HG02884 (cell line): ENCODE results near the gene NDUFV1.
A peak's percentile ranks its signal among the peaks of the same experiment; 100 is the strongest.
"Not testable (repeated sequence)": the region's sequence is repeated elsewhere in the genome, so short reads cannot be mapped to it uniquely, and the experiment has no call there.

Experiments used
- ATAC-seq: cut with Tn5 transposase; IDR thresholded peaks from one replicate; pipeline ENCODE4 v1.9.1; 2021; ENCODE audit warnings: mild to moderate bottlenecking, moderate library complexity; ENCODE audit not compliant: unreplicated experiment

Gene NDUFV1

DNA sequence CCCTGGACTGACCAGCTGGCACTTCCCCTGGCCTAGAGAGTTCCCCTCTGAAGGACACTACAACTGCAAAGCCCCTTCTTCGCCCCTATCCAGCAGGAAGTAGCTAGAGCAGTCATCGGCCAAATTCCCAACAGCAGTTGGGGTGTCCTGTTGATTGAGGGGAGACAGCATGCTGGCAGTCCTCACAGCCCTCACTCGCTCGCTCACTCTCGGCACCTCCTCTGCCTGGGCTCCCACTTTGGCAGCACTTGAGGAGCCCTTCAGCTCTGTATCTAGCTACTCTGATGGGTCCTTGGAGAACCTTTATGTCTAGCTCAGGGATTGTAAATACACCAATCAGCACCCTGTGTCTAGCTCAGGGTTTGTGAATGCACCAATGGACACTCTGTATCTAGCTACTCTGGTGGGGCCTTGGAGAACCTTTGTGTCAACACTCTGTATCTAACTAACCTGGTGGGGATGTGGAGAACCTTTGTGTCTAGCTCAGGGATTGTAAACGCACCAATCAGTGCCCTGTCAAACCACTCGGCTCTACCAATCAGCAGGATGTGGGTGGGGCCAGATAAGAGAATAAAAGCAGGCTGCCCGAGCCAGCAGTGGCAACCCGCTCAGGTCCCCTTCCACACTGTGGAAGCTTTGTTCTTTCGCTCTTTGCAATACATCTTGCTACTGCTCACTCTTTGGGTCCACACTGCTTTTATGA lies 19.5 kb downstream of the NDUFV1 start:
- ATAC-seq = not testable (repeated sequence)

DNA sequence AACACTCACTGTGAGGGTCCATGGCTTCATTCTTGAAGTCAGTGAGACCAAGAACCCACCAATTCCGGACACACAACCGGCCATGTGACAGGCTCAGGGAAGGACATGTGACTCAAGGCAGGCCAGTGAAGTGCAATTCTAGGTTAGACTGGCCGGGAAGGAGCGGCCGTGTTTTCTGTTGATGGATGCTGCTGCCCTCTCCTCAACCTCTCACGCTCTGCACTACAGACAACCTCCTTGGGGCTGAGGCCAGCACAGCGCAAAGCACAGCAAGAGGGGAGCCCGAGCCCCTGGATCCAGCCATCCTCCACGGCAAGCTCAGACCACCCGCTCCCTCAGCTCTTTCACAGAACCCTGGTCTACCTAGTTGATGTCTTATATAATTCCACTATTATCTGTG lies 20.2 kb downstream of the NDUFV1 start:
- no peak for ATAC-seq

DNA sequence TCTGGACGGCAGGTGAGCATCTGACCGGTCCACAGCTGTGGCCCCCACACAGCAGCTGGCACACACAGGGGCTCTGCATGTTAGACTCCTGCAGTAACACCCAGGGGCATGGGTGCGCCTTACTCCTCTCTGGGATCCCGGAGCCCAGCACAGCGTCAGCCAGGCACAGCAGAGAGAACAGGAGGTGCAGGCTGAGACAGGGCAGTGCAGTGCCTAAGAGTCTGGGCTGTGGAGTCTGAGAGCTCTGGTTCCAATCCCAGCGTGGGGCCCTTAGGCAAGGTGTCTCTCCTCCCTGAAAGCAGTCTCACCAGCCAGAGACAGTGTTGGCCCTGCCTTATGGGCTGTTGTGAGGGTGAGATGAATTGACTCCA lies 20.7 kb downstream of the NDUFV1 start:
- no peak for ATAC-seq

DNA sequence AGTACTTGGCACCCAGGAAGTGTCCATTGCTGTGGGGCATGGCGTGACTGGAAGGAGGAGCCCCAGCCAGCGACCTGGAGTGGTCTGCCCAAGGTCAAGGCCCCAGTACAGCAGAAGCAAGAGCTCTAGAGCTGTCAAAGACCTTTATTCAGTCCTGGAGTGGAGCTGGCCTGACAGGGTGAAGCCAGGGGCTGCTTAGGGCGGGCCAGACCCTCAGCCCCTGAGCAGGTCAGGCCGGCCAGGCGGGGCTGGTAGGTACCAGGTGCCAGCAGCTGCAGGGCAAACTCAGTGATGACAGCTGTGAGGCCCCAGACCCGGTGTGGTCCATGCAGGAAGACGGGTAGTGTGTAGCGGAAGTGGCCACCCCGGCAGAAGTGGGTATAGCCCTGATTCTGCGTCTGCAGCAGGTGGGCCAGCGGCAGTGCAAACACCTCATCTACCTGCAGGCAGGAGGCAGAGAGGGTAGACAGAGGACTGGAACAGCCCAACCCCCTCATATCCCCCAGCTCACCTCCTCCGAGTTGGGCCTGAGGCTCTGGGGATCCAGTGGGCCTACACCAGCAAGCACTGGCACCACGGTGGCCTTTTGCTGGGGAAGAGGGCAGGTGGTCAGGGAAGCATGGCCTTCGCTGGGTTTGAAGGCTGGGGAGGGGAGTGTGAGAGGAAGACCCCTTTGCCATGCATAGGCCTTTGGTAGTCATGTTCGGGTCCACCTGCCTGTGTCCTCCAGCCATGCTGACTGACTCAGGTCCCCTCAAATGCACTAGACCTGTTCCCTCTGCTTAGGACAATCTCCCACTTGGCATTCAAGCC lies 21.3 kb downstream of the NDUFV1 start:
- ATAC-seq = no peak

DNA sequence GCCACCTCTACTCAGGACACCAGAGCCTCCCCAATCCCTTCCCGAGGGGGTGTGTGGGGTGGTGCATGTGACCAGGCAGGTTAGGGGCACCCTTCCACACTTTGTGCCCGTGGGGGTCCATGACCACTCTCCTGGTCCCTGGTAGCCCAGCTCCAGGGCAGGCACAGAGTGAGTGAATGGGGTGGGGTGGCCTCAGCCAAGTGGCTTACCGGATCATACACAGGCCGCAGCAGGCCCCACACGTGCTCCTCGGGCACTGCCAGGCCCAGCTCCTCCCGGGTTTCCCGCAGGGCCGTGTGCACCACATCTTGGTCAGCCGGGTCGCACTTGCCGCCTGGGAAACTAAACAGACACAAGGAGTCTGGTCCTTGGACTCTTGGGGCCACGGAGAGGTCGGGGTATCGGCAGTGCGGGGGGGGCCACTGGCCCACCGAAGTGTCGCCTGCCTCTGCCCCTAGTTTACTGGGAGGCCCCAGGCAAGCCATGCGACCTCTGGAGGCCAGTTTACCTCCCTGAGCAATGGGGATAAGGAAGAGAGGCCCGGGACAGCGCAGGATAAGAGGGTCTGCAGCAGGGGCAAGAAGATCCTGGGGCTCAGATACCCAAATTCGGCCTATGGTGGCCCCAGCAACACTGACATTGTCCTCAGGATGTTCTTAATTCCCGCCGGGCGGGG lies 22.1 kb downstream of the NDUFV1 start:
- no peak for ATAC-seq

DNA sequence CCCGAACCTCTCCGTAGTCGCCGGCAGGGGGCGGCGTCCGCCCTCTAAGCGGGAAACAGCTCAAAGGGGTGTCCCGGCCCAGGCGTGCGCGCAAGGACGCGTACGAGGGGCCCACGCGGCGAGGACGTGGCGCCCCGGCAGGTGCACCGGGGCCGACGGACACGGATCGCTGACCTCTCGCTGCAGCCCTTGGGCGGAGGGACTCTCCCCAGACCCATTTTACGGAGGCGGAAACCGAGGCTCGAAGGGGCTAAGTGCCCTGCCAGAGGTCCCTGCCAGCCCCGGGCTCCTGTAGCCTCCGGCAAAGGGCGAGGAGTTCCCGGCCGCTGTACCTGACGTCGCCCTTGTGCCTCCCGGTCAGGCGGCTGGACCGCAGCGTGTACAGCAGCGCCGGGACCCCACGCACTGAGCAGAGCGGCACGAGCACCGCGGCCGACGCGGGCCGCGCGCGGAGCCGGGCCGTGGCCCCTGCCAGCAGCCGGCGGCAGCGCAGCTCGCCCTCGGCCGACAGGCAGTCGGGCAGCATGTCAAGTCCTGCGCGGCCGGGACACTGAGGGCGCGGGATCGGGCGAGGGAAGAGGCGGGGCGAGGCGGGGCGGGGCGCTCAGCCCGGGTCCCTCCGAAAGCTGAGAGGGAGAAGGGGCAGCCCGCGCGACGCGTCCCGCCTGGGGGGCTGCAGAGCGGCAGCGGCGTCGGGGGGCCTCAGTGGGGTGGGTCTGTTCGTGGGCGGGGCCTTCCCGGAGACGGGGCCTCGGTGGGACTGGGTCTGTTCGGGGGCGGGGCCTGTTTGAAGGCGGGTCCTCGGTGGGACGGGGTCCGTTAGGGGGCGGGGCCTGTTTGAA lies 22.9 kb downstream of the NDUFV1 start, which contains the start of gene NUDT8:
Gene NUDT8, minus strand, starts transcription at position 552 of the 842 bp plus-strand sequence. Its CDS starts 26 bp downstream, at position 526.
- peak; percentile 42 for ATAC-seq

DNA sequence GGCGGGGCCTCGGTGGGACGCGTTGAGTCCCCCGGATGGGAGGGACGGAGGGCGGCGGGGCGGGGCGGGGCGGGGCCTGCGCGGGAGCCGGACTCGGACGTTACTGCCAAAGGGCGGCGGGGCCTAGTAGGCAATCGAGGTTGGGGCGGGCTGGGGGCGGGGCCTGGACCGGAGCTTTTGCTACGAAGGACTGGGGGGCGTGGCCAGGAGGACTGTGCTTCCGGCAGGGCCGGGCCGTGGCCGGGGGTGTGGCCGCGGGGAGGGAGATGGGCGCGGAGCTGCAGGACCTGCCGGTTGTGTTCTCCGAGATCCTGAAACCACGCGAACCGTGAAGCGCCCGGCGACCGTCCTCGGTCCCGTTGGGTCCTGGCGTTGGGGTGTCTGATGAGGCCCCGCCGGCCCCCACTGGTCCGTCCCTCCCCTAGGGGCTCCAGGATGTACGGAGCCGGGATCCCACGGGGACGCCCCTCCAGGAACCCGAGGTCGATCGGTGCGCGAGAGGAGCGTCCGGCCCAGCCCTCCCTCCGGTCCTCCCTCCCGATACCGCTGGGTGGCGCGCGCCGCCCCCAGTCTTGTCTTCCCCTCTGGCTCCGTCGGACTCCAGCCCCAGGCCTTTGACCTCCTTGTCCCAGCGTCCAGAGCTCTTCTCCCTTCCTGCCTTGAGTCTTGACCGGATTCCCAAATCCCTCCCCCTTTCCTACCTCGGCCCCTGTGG lies 23.6 kb downstream of the NDUFV1 start:
- peak; percentile 49 for ATAC-seq

DNA sequence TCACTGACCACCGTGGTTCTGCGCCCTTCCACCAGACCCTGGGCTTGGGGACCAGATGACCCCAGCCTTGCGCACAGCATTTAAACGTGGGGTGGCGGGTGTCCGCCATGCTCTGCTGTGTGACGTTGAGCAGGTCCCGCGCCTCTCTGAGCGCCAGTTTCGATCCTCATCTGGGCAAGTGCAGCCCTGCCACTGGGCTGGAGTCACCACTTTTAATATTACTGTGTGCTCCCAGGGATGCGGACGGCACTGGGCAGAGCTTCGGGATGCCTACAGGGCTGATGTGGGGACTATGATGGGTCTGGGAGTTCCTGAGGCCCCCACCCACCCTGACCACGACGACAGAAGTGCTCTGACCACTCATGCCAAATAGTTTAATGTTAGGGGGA lies 24.2 kb downstream of the NDUFV1 start:
- no peak for ATAC-seq

DNA sequence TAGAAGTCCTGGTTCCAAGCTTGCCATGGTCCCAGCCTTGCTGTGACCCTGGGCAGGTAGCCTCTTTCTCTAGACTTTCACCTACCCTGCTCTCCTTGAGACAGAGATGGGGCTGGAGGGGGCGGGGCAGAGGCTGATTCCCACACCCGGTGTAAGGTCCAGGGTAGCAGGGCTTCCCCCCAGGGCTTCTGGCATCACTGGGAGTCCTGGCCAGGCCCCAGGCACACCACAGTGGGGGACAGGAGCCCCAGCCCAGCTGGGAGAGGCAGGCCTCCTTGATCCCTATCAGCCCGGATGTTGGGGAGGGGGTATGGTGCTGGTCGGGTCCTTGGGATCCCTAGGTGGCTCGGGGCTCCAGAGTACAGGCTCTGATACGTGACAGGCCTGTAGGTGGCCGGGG lies 24.7 kb downstream of the NDUFV1 start:
- ATAC-seq = no peak

DNA sequence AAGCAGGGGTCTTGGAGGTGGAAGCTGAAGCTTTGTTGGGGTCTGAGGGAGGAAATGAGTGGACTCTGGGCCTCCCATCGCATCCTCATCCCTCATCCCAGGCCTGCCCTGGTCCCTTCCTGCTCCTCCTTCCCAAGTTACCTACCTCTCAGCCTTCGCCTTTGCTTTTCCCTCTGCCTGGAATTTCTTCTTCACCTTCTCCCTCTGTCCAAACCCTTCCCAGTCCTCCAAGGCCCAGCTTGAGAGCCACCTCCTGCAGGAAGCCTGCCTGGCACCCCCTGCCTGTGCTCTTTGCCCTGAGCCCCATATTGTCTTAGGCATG lies 25.1 kb downstream of the NDUFV1 start:
- ATAC-seq = no peak

DNA sequence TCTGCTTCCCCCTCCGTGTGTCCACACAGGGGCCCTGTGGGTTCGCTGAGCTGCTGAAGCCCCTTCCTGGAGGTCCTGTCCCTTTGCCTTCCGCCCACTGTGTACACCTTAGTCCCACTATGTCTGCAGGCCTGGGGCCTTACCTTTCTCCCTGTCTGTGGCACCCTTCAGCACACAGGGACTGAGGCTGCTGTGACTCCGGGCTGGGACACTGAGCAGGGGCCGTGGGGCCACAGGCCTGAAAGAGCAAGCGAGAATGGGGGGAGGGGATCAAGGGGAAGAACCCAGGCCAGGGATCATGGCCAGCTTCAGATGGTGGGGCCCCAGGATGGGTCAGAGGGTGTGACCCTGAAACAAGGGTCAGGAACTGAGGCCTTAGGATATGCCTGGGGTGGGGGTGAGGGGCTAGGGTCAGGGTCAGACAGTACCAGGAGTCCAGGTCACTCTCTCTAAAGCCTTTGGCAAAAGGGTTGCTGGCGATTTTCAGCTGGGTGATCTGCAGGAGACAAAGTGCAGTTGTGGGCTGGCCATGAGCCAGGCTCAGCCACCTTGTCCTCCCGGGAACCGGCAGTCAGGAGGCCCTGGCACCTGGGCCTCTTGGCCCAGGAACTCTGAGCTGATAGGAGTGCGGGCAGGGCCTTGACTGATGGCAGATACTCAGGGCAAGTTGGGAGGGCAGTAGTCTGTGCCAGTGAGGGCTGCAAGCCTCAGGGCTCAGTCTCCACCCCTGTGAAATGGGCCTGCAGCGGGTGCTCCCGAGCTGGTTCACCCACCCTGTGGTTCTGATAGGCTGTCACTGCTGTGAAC lies 25.6 kb downstream of the NDUFV1 start:
- ATAC-seq = no peak

DNA sequence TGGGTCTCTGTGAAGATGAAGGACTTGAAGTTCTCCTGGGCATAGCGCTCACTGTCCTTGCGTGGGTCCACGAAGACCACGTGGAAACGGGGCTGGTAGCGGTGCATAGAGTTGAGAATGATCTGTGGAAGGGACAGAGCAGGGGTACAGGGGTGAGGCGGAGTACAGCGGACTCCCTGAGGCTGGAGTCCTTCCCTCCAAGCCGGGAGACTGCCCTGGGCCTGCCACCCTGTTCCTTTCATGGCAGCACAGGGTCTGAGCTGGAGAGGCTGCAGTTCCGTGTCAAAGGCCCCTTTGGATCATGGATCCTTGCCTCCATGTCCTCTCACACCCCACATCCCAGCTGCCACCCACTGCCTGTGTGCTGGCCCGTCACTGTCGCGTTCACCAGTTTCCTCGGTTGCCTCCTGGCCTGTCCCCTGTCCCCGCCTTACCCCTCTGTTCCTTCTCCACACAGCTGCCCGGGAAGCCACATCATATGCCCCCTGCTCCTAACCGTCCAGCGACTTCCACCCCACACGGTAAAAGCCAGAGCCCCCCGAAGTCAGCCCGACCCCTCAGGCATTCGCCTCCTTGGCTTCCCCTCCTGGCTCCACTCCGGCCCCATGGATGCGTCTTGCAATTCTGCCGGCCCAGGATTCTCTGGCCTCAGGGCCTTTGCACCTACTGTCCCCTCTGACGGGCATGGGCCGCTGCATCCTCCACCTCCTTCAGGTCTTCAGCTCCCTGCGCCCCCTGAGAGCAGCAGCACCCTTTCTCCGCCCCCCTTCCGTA lies 26.4 kb downstream of the NDUFV1 start:
- no peak for ATAC-seq

DNA sequence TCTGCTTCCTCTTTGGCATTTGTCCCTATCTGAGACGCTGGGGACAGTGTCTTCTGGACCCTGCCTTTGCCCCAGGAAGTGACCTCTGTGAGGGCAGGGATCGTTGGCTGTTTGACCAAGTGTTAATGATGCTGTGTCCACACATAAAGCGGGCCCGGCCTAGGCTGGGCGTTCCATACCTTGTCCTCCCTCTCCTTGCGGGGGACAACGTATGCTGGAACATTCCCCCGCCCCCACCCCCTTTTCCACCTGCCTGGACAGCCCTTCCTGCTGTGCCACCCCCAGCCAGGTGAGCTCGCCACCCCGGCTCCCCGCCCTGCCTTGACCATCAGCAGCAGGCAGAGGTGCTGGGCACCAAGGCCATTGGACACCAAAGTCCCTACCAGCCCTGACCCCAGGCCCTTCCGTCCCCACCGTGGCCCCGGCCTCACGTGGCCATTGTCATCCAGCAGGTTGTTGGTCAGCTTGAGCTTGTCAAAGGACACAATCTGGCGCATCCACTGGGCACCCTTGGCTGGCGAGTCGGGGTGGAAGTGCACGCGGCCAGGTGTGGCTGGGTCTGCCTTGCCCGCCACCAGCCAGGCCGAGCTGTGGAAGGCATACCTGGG lies 27.1 kb downstream of the NDUFV1 start:
- no peak for ATAC-seq

DNA sequence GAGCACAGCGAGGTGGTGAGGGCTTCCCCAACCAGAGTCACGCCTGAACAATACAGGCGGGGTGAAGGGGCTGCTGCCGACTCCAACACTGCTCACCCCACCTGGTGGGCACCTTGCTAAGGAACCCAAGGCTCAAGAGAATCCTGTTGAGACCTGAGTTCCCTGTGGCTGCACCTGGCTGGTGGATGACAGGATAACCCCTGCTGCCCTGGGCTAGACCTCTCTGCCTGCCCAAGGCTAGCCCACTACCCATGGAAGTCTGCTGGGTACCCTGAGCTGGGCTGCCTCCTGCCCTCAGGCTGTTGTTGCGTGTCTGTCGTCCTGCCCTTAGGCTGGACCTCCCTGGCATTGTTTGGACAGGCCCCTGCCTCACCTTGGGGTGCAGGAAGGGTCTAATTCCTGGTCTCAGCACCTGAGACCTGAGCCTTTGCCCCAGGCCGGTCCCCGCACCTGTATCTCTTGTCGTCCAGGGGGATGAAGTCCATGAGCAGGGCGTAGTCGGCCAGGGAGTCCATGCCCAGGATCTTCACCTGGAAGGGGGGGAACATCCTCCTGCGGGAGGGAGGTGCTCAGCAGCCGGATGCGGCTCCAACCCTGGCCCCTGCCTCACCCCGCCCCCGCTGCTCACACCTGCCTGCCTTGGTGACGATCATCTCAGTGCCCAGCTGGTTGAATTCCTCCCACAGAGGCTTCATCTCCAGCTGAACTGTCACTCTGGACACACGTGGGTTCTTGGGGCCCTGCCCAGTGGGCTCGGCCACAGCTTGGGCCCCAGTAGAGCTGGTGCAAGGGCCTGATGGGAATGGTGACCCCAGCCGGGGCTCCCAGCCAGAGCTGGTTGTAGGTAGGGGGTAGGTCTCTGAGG lies 27.9 kb downstream of the NDUFV1 start:
- ATAC-seq = no peak

DNA sequence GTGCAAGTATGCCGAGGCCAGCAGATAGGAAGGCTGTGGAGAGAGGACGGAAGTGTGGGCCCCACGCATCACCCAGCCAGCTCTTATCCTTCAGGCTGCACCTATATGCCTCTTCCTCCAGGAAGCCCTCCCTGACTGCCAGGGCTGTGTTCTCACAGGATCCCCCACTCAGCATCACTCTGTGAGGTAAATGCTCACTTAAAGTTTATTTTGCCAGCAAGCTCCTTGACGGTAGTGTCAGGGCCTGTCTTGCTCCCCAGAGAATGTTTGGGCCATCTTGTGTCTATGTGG lies 28.4 kb downstream of the NDUFV1 start:
- no peak for ATAC-seq

DNA sequence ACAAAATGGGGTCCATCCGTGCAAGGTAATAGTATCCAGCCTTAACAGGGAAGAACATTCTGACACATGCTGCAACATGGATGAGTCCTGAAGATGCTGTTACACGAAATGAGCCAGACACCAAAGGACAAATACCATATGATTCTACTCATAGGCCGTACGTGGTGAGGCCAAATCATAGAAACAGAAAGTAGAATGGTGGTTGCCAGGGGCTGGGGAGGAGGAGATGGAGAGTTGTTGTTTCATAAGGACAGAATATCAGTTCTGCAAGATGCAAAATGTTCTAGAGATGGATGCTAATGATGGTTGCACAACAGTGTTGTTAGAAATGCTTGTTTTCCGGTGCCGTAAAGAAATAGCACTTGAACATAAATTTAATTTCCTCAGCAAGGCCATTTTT lies 30.2 kb downstream of the NDUFV1 start:
- ATAC-seq = no peak

DNA sequence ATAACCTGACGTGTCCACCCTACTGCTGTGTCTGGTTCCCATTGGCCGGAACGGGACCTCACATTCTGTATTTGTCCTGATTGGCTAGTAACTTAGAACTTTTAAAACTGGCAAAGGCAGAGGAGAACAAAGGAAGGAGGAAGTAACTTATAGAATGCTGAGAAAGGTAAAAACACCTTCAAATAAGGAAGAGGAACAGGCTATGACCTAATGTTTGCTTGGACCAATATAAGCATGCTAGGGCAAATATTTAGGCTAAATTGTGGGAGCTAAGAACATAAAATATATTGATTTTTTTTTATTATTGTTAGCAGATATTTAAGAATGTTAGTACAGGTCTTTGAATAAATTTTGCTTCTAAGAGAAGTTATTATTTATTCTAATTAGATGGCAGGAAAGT lies 30.7 kb downstream of the NDUFV1 start:
- not testable (repeated sequence) for ATAC-seq
